T47D (cell line): Measurements from ENCODE around the gene TNNC1.

Source experiments
- DNase-seq, 2 experiments: peaks; one replicate each; pipeline versions ENCODE4 v3.0.0 to v3.0.0-alpha.2; 2011 to 2012; ENCODE audit warnings: low read depth in 1 of 2, low spot score in 1 of 2
- JUND ChIP-seq: IDR thresholded peaks from 2 replicates; pipeline ENCODE4 v1.6.1; 2012; ENCODE audit warnings: low read depth
- in situ Hi-C: cut with HindIII; loops from 2 replicates; pipeline ENCODE4 v1.10.0; 2016; ENCODE audit warnings: low sequenced_read_pairs, low pct_unique_long_range_greater_than_20kb

TNNC1 gene

DNA sequence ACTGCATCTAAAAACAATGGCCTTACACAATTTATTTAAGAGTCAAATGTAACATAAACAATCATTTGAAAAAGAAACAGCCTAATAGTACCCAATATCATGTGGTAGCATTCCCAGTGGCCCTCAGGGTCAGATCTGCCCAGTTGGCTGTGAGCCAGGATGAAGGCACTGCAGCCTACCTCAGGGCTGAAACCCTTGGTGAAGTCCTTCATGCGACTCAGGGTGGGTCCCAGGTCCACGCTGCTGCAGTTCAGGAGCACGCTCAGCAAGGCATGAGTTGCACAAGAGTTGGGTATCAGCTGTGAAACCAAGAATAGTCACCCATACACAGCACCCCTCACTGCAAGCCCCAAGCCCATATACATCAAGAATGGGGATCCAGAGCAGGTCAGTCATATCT is 46.1 kb downstream of the TNNC1 start:
- no peak for DNase-seq
- in situ Hi-C loops: no loop called here
- no peak for TF ChIP-seq JUND

GRCh38 chr3:52406791-52407510 is 46.9 kb downstream of the TNNC1 start:
- TF ChIP-seq JUND: no peak
- in situ Hi-C loops: no loop called here

GRCh38 chr3:52406231-52406661 is 47.6 kb downstream of the TNNC1 start:
- TF ChIP-seq JUND: no peak
- in situ Hi-C loops: no loop called here
- no peak for DNase-seq

More at GRCh38 chr3:52406791-52407510, 46.9 kb downstream of the TNNC1 start:
- DNase-seq: no peak

DNA sequence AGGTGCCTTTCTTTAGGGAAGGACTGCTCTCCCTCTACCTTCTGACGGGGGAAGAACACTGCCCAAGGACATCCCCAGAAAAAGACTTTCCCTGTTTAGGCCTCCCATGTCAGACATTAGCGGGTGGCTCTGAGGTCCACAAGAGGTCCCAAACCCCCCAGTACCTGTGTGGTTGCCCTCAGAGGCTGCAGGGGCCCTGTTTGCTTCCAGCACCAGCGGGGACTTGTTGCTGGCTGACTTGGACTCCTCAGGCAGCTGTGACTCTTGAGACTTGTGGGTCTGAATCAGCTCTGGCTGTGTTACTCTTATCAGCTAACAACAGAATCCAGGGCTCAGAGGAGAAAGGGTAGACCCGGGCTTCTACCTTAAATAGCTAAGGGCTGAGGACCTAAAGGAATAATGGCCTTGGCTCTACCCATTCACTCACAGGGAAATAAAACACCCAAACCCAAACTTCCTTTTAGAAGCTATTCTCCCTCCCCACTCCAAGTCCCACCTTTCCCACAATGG is 48.2 kb downstream of the TNNC1 start:
- TF ChIP-seq JUND: no peak
- in situ Hi-C loops: no loop called here
- DNase-seq: no peak

DNA sequence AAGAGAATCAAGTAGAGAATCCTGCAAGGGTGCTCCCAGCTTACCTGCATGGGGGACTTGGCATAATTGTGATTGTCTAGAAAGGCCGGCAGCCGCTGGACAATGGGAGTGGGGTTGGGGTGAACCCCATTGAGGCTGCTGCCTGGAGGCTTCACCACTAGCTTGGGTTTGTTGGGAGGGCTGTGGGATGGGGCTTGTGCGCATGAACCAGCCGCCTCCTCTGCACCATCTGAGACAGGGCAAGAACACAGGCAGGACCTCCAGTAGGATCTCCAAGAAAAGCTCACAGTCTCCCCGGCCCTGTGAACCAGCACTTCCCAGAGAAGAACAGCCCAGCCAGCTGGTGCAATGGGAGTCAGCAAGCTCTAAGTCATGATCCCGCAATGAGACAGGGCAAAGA is 48.8 kb downstream of the TNNC1 start:
- in situ Hi-C loops: no loop called here
- TF ChIP-seq JUND: no peak
- no peak for DNase-seq

DNA sequence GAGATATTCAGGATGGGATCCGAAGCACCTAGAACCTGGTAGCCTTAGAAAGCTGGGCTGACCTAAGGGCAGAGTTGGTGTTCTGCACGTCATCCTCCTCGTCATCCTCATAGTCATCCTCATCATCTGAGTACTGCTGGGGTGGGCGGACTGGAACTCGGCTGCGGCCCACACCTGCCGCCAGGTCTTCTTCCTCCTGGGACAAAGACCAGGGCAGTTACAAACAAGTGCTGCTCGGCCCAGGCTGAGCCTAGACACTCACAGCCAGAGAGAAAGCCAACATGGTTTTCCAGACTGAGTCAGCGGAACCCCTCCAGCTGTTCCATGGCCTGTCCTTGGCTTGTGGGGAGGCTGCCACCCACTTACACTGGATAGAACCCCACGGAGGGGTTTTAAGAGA is 49.5 kb downstream of the TNNC1 start:
- in situ Hi-C loops: no loop called here
- no peak for DNase-seq
- no peak for TF ChIP-seq JUND

GRCh38 chr3:52403955-52404354 is 49.9 kb downstream of the TNNC1 start:
- in situ Hi-C loops: no loop called here
- DNase-seq: no peak
- TF ChIP-seq JUND: no peak

GRCh38 chr3:52403271-52403841 is 50.5 kb downstream of the TNNC1 start:
- no peak for TF ChIP-seq JUND
- DNase-seq: no peak
- in situ Hi-C loops: no loop called here

GRCh38 chr3:52402706-52403270 is 51.1 kb downstream of the TNNC1 start:
- in situ Hi-C loops: no loop called here
- TF ChIP-seq JUND: no peak
- no peak for DNase-seq

DNA sequence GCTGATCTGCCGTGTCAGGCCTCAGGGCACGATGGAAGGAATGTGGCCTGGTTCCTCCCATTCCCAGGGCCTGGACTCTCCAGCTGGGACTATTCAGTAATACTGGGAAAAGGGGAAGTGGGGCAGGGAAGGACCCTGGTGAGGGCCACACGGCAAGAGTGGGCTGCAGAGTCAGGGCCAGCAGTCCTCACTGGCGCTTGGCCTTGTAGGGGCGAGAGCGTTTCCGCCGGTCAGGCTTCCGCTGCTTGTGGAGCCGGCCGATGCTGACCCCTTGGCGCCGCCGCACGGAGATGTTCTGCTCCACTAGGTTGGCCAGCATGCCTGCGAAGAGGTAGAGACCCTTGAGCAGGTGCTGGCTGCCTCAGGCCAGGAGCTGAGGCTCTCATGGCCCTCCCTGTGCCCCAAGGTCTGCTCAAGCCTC is 51.7 kb downstream of the TNNC1 start:
- no peak for DNase-seq
- in situ Hi-C loops: no loop called here
- no peak for TF ChIP-seq JUND

DNA sequence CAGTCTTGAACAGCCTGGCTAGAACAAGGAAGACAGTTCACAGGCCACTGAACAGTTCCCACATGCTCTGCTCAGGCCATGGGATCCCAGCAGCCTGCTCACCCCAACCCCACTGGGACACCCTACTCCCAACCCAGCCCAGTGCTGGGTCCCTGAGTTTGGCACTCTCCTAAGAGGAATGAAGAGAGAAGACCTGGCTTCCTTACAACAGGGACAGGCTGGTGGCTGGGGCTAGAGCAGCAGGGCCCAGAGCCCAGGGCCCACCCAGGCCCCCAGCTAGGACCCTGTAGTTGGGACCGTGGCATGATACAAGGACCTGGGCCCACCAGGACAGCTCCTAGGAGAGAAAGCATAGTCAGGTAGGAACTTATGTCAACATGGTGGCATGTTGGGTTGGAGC is 52.3 kb downstream of the TNNC1 start:
- DNase-seq: no peak
- no peak for TF ChIP-seq JUND
- in situ Hi-C loops: no loop called here
